Fibroblast of lung (primary cell): Measurements from ENCODE around the gene AP2B1. TPM values are rescaled to one million over a fixed set of nuclear protein-coding genes. Genes with fewer than 3 reads are reported as not detected.

Experiments
- DNase-seq, 2 donors: peaks; one replicate each; pipeline versions ENCODE4 v3.0.0 to v3.0.0-alpha.2; 2010; ENCODE audit warnings: low read depth in 2 of 2
- H2AFZ ChIP-seq: 2 replicates; pipeline ENCODE4 v1.5.1; 2012; ENCODE audit warnings: low read length, control low read depth, inconsistent platforms
- H3K27ac ChIP-seq: 2 replicates; pipeline ENCODE4 v1.5.1; 2011; ENCODE audit warnings: low read length, control low read depth; ENCODE audit not compliant: insufficient read depth
- H3K27me3 ChIP-seq: 2 replicates; pipeline ENCODE4 v1.5.1; 2011; ENCODE audit warnings: mild to moderate bottlenecking, low read length; ENCODE audit not compliant: control insufficient read depth, insufficient read depth
- H3K36me3 ChIP-seq: 2 replicates; pipeline ENCODE4 v1.5.1; 2011; ENCODE audit warnings: low read length; ENCODE audit not compliant: control insufficient read depth, insufficient read depth
- H3K4me1 ChIP-seq: 2 replicates; pipeline ENCODE4 v1.5.1; 2011; ENCODE audit warnings: low read length; ENCODE audit not compliant: control insufficient read depth, insufficient read depth; ENCODE audit errors: extremely low read depth
- H3K4me2 ChIP-seq: 2 replicates; pipeline ENCODE4 v1.5.1; 2011; ENCODE audit warnings: low read length, control low read depth; ENCODE audit not compliant: insufficient read depth; ENCODE audit errors: extremely low read depth
- H3K4me3 ChIP-seq, 4 experiments: fragments of 200-600 bp in 1 of 4; sonication (generic) in 1 of 4; replicated peaks in 1 of 4; 2 replicates each; pipeline ENCODE4 v1.5.1; 2011 to 2016; ENCODE audit warnings: low read length in 4 of 4, low read depth in 3 of 4, mild to moderate bottlenecking in 3 of 4, control low read depth in 2 of 4, inconsistent platforms in 1 of 4, mixed read lengths in 1 of 4; ENCODE audit not compliant: insufficient read depth in 1 of 4; ENCODE audit errors: control extremely low read depth in 1 of 4
- H3K79me2 ChIP-seq: 2 replicates; pipeline ENCODE4 v1.5.1; 2012; ENCODE audit warnings: mild to moderate bottlenecking, low read length, inconsistent platforms; ENCODE audit not compliant: control insufficient read depth, insufficient read depth
- H3K9ac ChIP-seq: 2 replicates; pipeline ENCODE4 v1.5.1; 2011; ENCODE audit warnings: mild to moderate bottlenecking, low read length, control low read depth; ENCODE audit not compliant: insufficient read depth
- H3K9me3 ChIP-seq: 2 replicates; pipeline ENCODE4 v1.5.1; 2012; ENCODE audit warnings: low read depth, low read length; ENCODE audit not compliant: control insufficient read depth, insufficient read depth
- H4K20me1 ChIP-seq: 2 replicates; pipeline ENCODE4 v1.5.1; 2011; ENCODE audit warnings: low read length; ENCODE audit not compliant: control insufficient read depth, insufficient read depth; ENCODE audit errors: extremely low read depth
- CTCF ChIP-seq, 2 donors: IDR thresholded peaks in 1 of 2; conservative IDR thresholded peaks in 1 of 2; 1 replicate in 1 of 2; 2 replicates in 1 of 2; pipeline ENCODE4 v1.5.1; 2011 to 2012; ENCODE audit warnings: low read length in 2 of 2, control low read depth in 1 of 2, inconsistent platforms in 1 of 2, low read depth in 1 of 2, mild to moderate bottlenecking in 1 of 2
- EZH2 ChIP-seq: IDR thresholded peaks from 2 replicates; pipeline ENCODE4 v1.5.1; 2012; ENCODE audit warnings: low read length, control low read depth, mild to moderate bottlenecking; ENCODE audit errors: missing control alignments
- polyA plus RNA-seq, 2 donors: library from polyadenylated mRNA; depleted of rRNA in 1 of 2; stranded (reverse) in 1 of 2; unstranded in 1 of 2; fragments of >200 nt; gene quantifications; 2 replicates each; pipeline ENCODE4 v1.2.1, GENCODE V29; 2011 to 2012; ENCODE audit warnings: missing spikeins in 1 of 2
- total RNA-seq: library from RNA; depleted of rRNA; stranded (reverse); fragments of >200 nt; gene quantifications from 2 replicates; pipeline ENCODE4 v1.2.1, GENCODE V29; 2014

Gene AP2B1
- total and polyA plus RNA-seq, 2 donors (not counting 1 experiment from before 2014, with no cell fraction given), result 109 to 236 TPM

GRCh38 chr17:35765086-35765710 lies 178.1 kb downstream of the AP2B1 start:
- Histone ChIP-seq H3K9ac (no peak overlapping the region), H3K4me2 (no peak overlapping the region), H2AFZ (no peak overlapping the region), H3K27ac (no peak overlapping the region), H3K4me3 (no peak overlapping the region), H3K4me1 (peaks cover 7% of the 10 kb centered on the region), H3K36me3 (no peaks in the 10 kb centered on the region), H3K27me3 (peaks cover 17% of the 10 kb centered on the region), H3K79me2 (no peaks in the 10 kb centered on the region), H4K20me1 (no peaks in the 10 kb centered on the region), H3K9me3 (no peaks in the 10 kb centered on the region)
- DNase-seq, result no peak
- TF ChIP-seq CTCF (conservative IDR thresholded peaks at IDR 0.05 in 1 of 2, IDR thresholded peaks at IDR 0.05 in 1 of 2; ENCODE audit: low read depth in 1 of 2, low read length in 2 of 2), result no peak
- no peak for TF ChIP-seq EZH2

GRCh38 chr17:35765756-35766488 lies 178.8 kb downstream of the AP2B1 start:
- Histone ChIP-seq H3K9ac (no peak overlapping the region), H3K36me3 (no peaks in the 10 kb centered on the region), H3K27me3 (peaks cover 15% of the 10 kb centered on the region), H3K4me2 (no peak overlapping the region), H3K79me2 (no peaks in the 10 kb centered on the region), H4K20me1 (no peaks in the 10 kb centered on the region), H3K4me1 (peaks cover 7% of the 10 kb centered on the region), H2AFZ (no peak overlapping the region), H3K9me3 (no peaks in the 10 kb centered on the region), H3K27ac (no peak overlapping the region), H3K4me3 (no peak overlapping the region)
- DNase-seq, result no peak
- no peak for TF ChIP-seq CTCF (conservative IDR thresholded peaks at IDR 0.05 in 1 of 2, IDR thresholded peaks at IDR 0.05 in 1 of 2; ENCODE audit: low read depth in 1 of 2, low read length in 2 of 2)
- no peak for TF ChIP-seq EZH2

- H2AFZ ChIP-seq, result no peak overlapping the region
- no peaks in the 10 kb centered on the region for H3K36me3 ChIP-seq
- no peak overlapping the region for H3K27ac ChIP-seq
- H4K20me1 ChIP-seq, result no peaks in the 10 kb centered on the region
- no peak overlapping the region for H3K4me3 ChIP-seq
- no peaks in the 10 kb centered on the region for H3K79me2 ChIP-seq
- TF ChIP-seq EZH2, result no peak
- TF ChIP-seq CTCF (conservative IDR thresholded peaks at IDR 0.05 in 1 of 2, IDR thresholded peaks at IDR 0.05 in 1 of 2; ENCODE audit: low read depth in 1 of 2, low read length in 2 of 2), result no peak
- H3K9me3 ChIP-seq, result no peaks in the 10 kb centered on the region
- H3K9ac ChIP-seq, result no peak overlapping the region
- H3K4me2 ChIP-seq, result no peak overlapping the region
- no peak for DNase-seq
- H3K27me3 ChIP-seq, result peaks cover 15% of the 10 kb centered on the region
- H3K4me1 ChIP-seq, result peaks cover 7% of the 10 kb centered on the region
Observed at GRCh38 chr17:35766489-35766877, 179.4 kb downstream of the AP2B1 start.
